B cell (primary cell): ENCODE data around the gene PLEKHJ1. TPM values are rescaled to one million over a fixed set of nuclear protein-coding genes. Genes with fewer than 3 reads are reported as not detected.

Source experiments
- ATAC-seq: fragments of 200-7000 bp; cut with Tn5 transposase; one replicate; pipeline ENCODE4 v1.10.0; 2021; ENCODE audit warnings: low read depth, mild to moderate bottlenecking, moderate number of reproducible peaks, moderate library complexity
- CTCF ChIA-PET: fragments of 350-600 bp; sonication (Branson Sonifier 250); formaldehyde crosslinking; loops from one replicate; lab custom pipeline; 2021; ENCODE audit warnings: antibody characterized with exemption, inconsistent platforms; lab: Charles Lee
- POLR2A ChIA-PET: fragments of 350-600 bp; sonication (Branson Sonifier 250); formaldehyde crosslinking; loops from one replicate; lab custom pipeline; 2021; ENCODE audit warnings: antibody characterized with exemption; lab: Charles Lee
- DNase-seq: peaks from one replicate; pipeline ENCODE4 v3.0.0; 2013
- H2AFZ ChIP-seq: 2 replicates; pipeline ENCODE4 v1.6.1; 2012; ENCODE audit warnings: mild to moderate bottlenecking, low read depth, low read length; ENCODE audit not compliant: insufficient read depth, poor library complexity, severe bottlenecking
- H3K27ac ChIP-seq, 2 donors: 1 replicate in 1 of 2; 2 replicates in 1 of 2; pipeline ENCODE4 v1.5.1; 2012 to 2013; ENCODE audit warnings: low read length in 2 of 2, mild to moderate bottlenecking in 2 of 2, moderate library complexity in 1 of 2
- H3K27me3 ChIP-seq, 4 experiments: fragments of 200-600 bp in 1 of 4; sonication (generic) in 1 of 4; replicated peaks in 1 of 4; 1 replicate in 2 of 4; 2 replicates in 2 of 4; pipeline versions ENCODE4 v1.6.1 to v1.7.0; 2013 to 2016; ENCODE audit warnings: low read length in 3 of 4, mild to moderate bottlenecking in 2 of 4, mixed read lengths in 1 of 4, moderate library complexity in 1 of 4; ENCODE audit not compliant: insufficient read depth in 4 of 4, control insufficient read depth in 3 of 4; ENCODE audit errors: control extremely low read depth in 1 of 4
- H3K36me3 ChIP-seq, 2 experiments: replicated peaks in 1 of 2; 1 replicate in 1 of 2; 2 replicates in 1 of 2; pipeline versions ENCODE4 v1.6.1 to v1.7.1; 2013; ENCODE audit warnings: low read length in 1 of 2; ENCODE audit not compliant: insufficient read depth in 2 of 2, control insufficient read depth in 1 of 2; ENCODE audit errors: control extremely low read depth in 1 of 2, extremely low read depth in 1 of 2
- H3K4me1 ChIP-seq, 2 donors: fragments of 200-600 bp in 1 of 2; sonication (generic) in 1 of 2; 1 replicate in 1 of 2; 2 replicates in 1 of 2; pipeline versions ENCODE4 v1.5.1 to v1.6.1; 2013 to 2017; ENCODE audit warnings: low read length in 2 of 2; ENCODE audit not compliant: control insufficient read depth in 2 of 2, insufficient read depth in 2 of 2
- H3K4me2 ChIP-seq: replicated peaks from 2 replicates; pipeline ENCODE3; 2012; ENCODE audit warnings: mild to moderate bottlenecking, low read depth, low read length; ENCODE audit not compliant: poor library complexity, severe bottlenecking
- H3K4me3 ChIP-seq, 5 experiments: fragments of 200-600 bp in 1 of 5; sonication (generic) in 1 of 5; 1 replicate in 3 of 5; 2 replicates in 2 of 5; pipeline versions ENCODE4 v1.5.1 to v1.7.0; 2011 to 2016; ENCODE audit warnings: low read length in 4 of 5, mild to moderate bottlenecking in 4 of 5, low read depth in 2 of 5, control low read depth in 1 of 5, moderate library complexity in 1 of 5; ENCODE audit not compliant: insufficient read depth in 1 of 5; ENCODE audit errors: control extremely low read depth in 1 of 5, extremely low read depth in 1 of 5
- H3K79me2 ChIP-seq: fragments of 200-600 bp; sonication (generic); one replicate; pipeline ENCODE4 v1.6.0; 2016; ENCODE audit warnings: low read length; ENCODE audit not compliant: control insufficient read depth, insufficient read depth
- H3K9ac ChIP-seq: fragments of 200-600 bp; sonication (generic); 2 replicates; pipeline ENCODE4 v1.6.1; 2017; ENCODE audit warnings: mild to moderate bottlenecking, low read length, moderate library complexity
- H3K9me3 ChIP-seq, 3 donors: one replicate each; pipeline versions ENCODE4 v1.6.1 to v1.7.1; 2013; ENCODE audit warnings: low read length in 2 of 3; ENCODE audit not compliant: control insufficient read depth in 2 of 3, insufficient read depth in 1 of 3; ENCODE audit errors: control extremely low read depth in 1 of 3
- H4K20me1 ChIP-seq: 2 replicates; pipeline ENCODE4 v1.6.0; 2012; ENCODE audit warnings: mild to moderate bottlenecking, low read length; ENCODE audit not compliant: insufficient read depth, control insufficient read depth, poor library complexity, severe bottlenecking
- H3K27ac Mint-ChIP-seq: one replicate; pipeline ENCODE4 v1.8.0; 2021; ENCODE audit warnings: mixed read lengths
- H3K27me3 Mint-ChIP-seq: one replicate; pipeline ENCODE4 v1.8.0; 2021; ENCODE audit warnings: mixed read lengths
- H3K4me1 Mint-ChIP-seq: one replicate; pipeline ENCODE4 v1.8.0; 2021; ENCODE audit warnings: mixed read lengths
- H3K4me3 Mint-ChIP-seq: one replicate; pipeline ENCODE4 v1.8.0; 2021; ENCODE audit warnings: mixed read lengths
- H3K9me3 Mint-ChIP-seq: one replicate; pipeline ENCODE4 v1.8.0; 2022; ENCODE audit warnings: mixed read lengths; ENCODE audit not compliant: insufficient read depth
- EZH2 ChIP-seq: IDR thresholded peaks from 2 replicates; pipeline ENCODE4 v1.6.1; 2012; ENCODE audit warnings: borderline replicate concordance, low read depth, mild to moderate bottlenecking, moderate library complexity, low read length; ENCODE audit not compliant: insufficient read depth, poor library complexity, severe bottlenecking
- WGBS: methylation state at CpG from one replicate; pipeline ENCODE4 v1.1.5; 2013; ENCODE audit warnings: missing lambda C conversion rate; ENCODE audit not compliant: insufficient coverage; 5-methylcytosine and 5-hydroxymethylcytosine counted together
- intact Hi-C: fragments of 100-400 bp; cut with micrococcal nuclease; formaldehyde crosslinking; loops from one replicate; pipeline ENCODE4 v1.10.0; 2022
- polyA plus RNA-seq: library from polyadenylated mRNA; depleted of rRNA; stranded (reverse); fragments of >200 nt; gene quantifications from 2 replicates; pipeline ENCODE4 v1.2.3, GENCODE V29; 2012
- total RNA-seq, 2 donors: library from RNA; stranded (reverse); fragments of 120-200 nt in 1 of 2; gene quantifications; 1 replicate in 1 of 2; 2 replicates in 1 of 2; pipeline versions ENCODE4 v1.2.3 to v1.2.4, GENCODE V29; 2013 to 2022
- TF ChIP-seq, protein P1 (sequence below): fragments of 200-600 bp; IDR thresholded peaks from one replicate; pipeline ENCODE4 v1.8.0; 2022; ENCODE audit warnings: antibody characterized with exemption, mild to moderate bottlenecking

PLEKHJ1 gene
- total and polyA plus RNA-seq, 2 donors (not counting 1 experiment from before 2014, with no cell fraction given) = 86.7 to 117 TPM

DNA sequence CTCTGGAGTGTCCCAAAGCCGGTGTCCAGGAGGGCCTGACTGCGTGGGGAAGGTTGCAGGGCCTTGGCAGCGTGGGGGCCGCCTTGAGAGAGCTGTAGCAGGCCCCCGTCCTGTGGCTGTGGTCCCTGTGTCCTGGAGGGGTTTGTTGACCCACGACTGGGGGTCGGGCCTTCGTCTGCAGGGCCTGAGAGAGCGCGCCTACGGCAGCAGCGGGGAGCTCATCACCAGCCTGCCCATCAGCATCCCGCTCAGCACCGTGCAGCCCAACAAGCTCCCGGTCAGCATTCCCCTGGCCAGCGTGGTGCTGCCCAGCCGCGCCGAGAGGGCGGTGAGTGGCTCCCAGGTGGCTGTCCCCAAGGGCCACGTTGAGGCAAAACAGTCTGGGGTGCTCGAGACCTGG lies 18.5 kb downstream of the PLEKHJ1 start:
- DNase-seq (no peak), ATAC-seq (no peak)
- CTCF ChIA-PET = interaction anchor here (2.4 kb wide), 1 partner anchor 59 kb away, joined by 7 read pairs; no protein-coding TSS in a partner anchor
- H3K9ac ChIP-seq = no peak overlapping the region
- intact Hi-C loops = no loop called here
- H4K20me1 ChIP-seq = peaks cover 26% of the 10 kb centered on the region
- H3K4me1 ChIP-seq = no peaks in the 10 kb centered on the region
- no peak overlapping the region for H2AFZ ChIP-seq
- peaks cover 24% of the 10 kb centered on the region for H3K79me2 ChIP-seq
- H3K27me3 ChIP-seq = no peaks in the 10 kb centered on the region
- H3K4me3 Mint-ChIP-seq = no peak overlapping the region
- POLR2A ChIA-PET = no interaction called here
- no peak overlapping the region for H3K27ac ChIP-seq
- no peaks in the 10 kb centered on the region for H3K9me3 Mint-ChIP-seq
- H3K4me1 Mint-ChIP-seq = peaks cover 6% of the 10 kb centered on the region
- no peak for TF ChIP-seq EZH2
- TF ChIP-seq, protein P1, sequence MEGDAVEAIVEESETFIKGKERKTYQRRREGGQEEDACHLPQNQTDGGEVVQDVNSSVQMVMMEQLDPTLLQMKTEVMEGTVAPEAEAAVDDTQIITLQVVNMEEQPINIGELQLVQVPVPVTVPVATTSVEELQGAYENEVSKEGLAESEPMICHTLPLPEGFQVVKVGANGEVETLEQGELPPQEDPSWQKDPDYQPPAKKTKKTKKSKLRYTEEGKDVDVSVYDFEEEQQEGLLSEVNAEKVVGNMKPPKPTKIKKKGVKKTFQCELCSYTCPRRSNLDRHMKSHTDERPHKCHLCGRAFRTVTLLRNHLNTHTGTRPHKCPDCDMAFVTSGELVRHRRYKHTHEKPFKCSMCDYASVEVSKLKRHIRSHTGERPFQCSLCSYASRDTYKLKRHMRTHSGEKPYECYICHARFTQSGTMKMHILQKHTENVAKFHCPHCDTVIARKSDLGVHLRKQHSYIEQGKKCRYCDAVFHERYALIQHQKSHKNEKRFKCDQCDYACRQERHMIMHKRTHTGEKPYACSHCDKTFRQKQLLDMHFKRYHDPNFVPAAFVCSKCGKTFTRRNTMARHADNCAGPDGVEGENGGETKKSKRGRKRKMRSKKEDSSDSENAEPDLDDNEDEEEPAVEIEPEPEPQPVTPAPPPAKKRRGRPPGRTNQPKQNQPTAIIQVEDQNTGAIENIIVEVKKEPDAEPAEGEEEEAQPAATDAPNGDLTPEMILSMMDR = no peak
- H3K4me3 ChIP-seq = no peak overlapping the region
- WGBS = 99% methylated on average over 22 of the region's 22 CpGs
- no peaks in the 10 kb centered on the region for H3K9me3 ChIP-seq
- H3K4me2 ChIP-seq = no peak overlapping the region
- no peaks in the 10 kb centered on the region for H3K27me3 Mint-ChIP-seq
- H3K36me3 ChIP-seq = peaks cover 0 to 71% of the 10 kb centered on the region in 2 experiments
- H3K27ac Mint-ChIP-seq = no peak overlapping the region

DNA sequence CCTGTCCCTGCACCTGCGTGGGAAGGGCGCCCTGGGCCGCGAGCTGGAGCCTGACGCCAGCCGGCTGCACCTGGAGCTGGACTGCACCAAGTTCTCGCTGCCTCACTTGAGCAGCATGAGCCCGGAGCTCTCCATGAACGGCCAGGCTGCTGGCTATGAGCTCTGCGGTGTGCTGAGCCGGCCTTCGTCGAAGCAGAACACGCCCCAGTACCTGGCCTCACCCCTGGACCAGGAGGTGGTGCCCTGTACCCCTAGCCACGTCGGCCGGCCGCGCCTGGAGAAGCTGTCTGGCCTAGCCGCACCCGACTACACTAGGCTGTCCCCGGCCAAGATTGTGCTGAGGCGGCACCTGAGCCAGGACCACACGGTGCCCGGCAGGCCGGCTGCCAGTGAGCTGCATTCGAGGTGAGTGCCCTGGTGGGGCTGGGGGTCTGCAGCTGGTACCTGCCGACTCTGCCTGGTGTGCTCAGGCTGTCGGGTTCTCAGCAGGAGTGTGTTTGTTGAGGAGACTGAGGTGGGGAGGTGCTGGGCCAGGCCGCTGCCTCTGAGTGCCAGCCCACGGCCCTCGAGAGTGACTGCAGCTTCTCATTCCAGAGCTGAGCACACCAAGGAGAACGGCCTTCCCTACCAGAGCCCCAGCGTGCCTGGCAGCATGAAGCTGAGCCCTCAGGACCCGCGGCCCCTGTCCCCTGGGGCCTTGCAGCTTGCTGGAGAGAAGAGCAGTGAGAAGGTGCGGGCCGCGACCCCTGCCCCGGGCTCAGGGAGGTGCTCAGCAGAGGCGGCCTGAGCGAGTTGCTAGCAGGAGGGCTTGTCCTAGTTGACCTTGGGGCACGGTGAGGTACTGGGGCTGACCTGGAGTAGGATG lies 19.5 kb downstream of the PLEKHJ1 start:
- ATAC-seq (no peak), DNase-seq (no peak)
- Mint-ChIP-seq H3K4me3 (no peak overlapping the region), H3K27ac (peak overlapping the region; percentile 15), H3K9me3 (no peaks in the 10 kb centered on the region), H3K4me1 (peaks cover 5% of the 10 kb centered on the region), H3K27me3 (no peaks in the 10 kb centered on the region)
- Histone ChIP-seq H3K27me3 (no peaks in the 10 kb centered on the region), H3K9me3 (no peaks in the 10 kb centered on the region), H4K20me1 (peaks cover 26% of the 10 kb centered on the region), H3K27ac (no peak overlapping the region), H3K4me1 (no peaks in the 10 kb centered on the region), H3K9ac (no peak overlapping the region), H3K4me2 (no peak overlapping the region), H3K36me3 (peaks cover 0 to 76% of the 10 kb centered on the region in 2 experiments), H2AFZ (no peak overlapping the region), H3K4me3 (no peak overlapping the region), H3K79me2 (peaks cover 24% of the 10 kb centered on the region)
- intact Hi-C loops = no loop called here
- ChIA-PET POLR2A (interaction anchor here (0.6 kb wide), 2 partner anchors 213 to 246 kb away, joined by 3 to 5 read pairs; no protein-coding TSS in a partner anchor), CTCF (interaction anchor here (0.9 to 2.4 kb wide), 3 partner anchors 9 to 61 kb away, joined by 3 to 7 read pairs (median 5); no protein-coding TSS in a partner anchor)
- WGBS = 97% methylated on average over 43 of the region's 43 CpGs
- TF ChIP-seq, protein P1 = no peak
- no peak for TF ChIP-seq EZH2
